ENCODE measurements around the gene BTG2. TPM values are rescaled to one million over a fixed set of nuclear protein-coding genes. Genes with fewer than 3 reads are reported as not detected.

BTG2 gene
- total and polyA plus RNA-seq, 2 donors (not counting 1 experiment from before 2014, with no cell fraction given): 9.8 to 26.3 TPM

DNA sequence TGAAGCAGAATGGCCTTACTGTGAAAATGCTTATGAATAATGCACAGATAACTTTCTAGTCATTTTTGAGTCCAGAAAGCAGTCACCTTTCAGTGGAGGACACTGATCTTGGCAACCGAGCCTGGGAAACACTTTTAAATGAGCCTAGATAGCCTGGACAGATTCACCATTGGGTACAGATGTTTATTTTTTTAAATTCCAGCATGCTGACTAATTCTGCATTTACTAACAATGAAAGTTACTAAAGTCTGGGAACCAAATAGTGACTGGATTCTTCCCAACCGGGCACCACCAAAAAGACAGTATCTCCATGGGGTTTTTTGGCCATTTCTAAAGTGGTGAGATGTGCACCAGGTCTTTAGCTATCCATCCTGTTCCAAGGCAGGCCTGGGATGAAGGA lies 48.9 kb downstream of the BTG2 start:
- H3K36me3 ChIP-seq (ENCODE audit: control insufficient read depth, insufficient read depth, low read length): no peaks in the 10 kb centered on the region
- H3K79me2 ChIP-seq (ENCODE audit: control insufficient read depth, insufficient read depth, low read length): no peaks in the 10 kb centered on the region
- DNase-seq (ENCODE audit: low read depth in 2 of 2): peak; percentile 50 to 89
- H3K4me3 ChIP-seq (replicated peaks in 1 of 4; ENCODE audit: control extremely low read depth in 1 of 4, insufficient read depth in 1 of 4, low read depth in 3 of 4, low read length in 4 of 4): no peak overlapping the region
- H3K9ac ChIP-seq (ENCODE audit: insufficient read depth, low read length): no peak overlapping the region
- peaks cover 9% of the 10 kb centered on the region for H3K4me1 ChIP-seq (ENCODE audit: control insufficient read depth, extremely low read depth, insufficient read depth, low read length)
- H3K4me2 ChIP-seq (ENCODE audit: extremely low read depth, insufficient read depth, low read length): no peak overlapping the region
- TF ChIP-seq CTCF (conservative IDR thresholded peaks at IDR 0.05 in 1 of 2, IDR thresholded peaks at IDR 0.05 in 1 of 2; ENCODE audit: low read depth in 1 of 2, low read length in 2 of 2) (no peak), EZH2 (IDR thresholded peaks at IDR 0.05; ENCODE audit: low read length, missing control alignments) (no peak)
- H2AFZ ChIP-seq (ENCODE audit: low read length): no peak overlapping the region
- H3K27me3 ChIP-seq (ENCODE audit: control insufficient read depth, insufficient read depth, low read length): peaks cover 21% of the 10 kb centered on the region
- no peak overlapping the region for H3K27ac ChIP-seq (ENCODE audit: insufficient read depth, low read length)
- no peaks in the 10 kb centered on the region for H3K9me3 ChIP-seq (ENCODE audit: control insufficient read depth, insufficient read depth, low read depth, low read length)
- no peaks in the 10 kb centered on the region for H4K20me1 ChIP-seq (ENCODE audit: control insufficient read depth, extremely low read depth, insufficient read depth, low read length)

GRCh38 chr1:203359010-203359571 lies 53.8 kb downstream of the BTG2 start:
- DNase-seq (ENCODE audit: low read depth in 2 of 2): peak; percentile 6 to 71
- H3K27me3 ChIP-seq (ENCODE audit: control insufficient read depth, insufficient read depth, low read length): peaks cover 34% of the 10 kb centered on the region
- no peak for TF ChIP-seq EZH2 (IDR thresholded peaks at IDR 0.05; ENCODE audit: low read length, missing control alignments)
- no peak for TF ChIP-seq CTCF (conservative IDR thresholded peaks at IDR 0.05 in 1 of 2, IDR thresholded peaks at IDR 0.05 in 1 of 2; ENCODE audit: low read depth in 1 of 2, low read length in 2 of 2)

More at GRCh38 chr1:203359010-203359571, 53.8 kb downstream of the BTG2 start:
- no peak overlapping the region for H2AFZ ChIP-seq (ENCODE audit: low read length)
- H3K9me3 ChIP-seq (ENCODE audit: control insufficient read depth, insufficient read depth, low read depth, low read length): no peaks in the 10 kb centered on the region
- H3K4me3 ChIP-seq (replicated peaks in 1 of 4; ENCODE audit: control extremely low read depth in 1 of 4, insufficient read depth in 1 of 4, low read depth in 3 of 4, low read length in 4 of 4): no peak overlapping the region
- no peaks in the 10 kb centered on the region for H3K79me2 ChIP-seq (ENCODE audit: control insufficient read depth, insufficient read depth, low read length)
- no peak overlapping the region for H3K27ac ChIP-seq (ENCODE audit: insufficient read depth, low read length)
- H3K4me2 ChIP-seq (ENCODE audit: extremely low read depth, insufficient read depth, low read length): no peak overlapping the region
- H3K4me1 ChIP-seq (ENCODE audit: control insufficient read depth, extremely low read depth, insufficient read depth, low read length): peaks cover 4% of the 10 kb centered on the region
- H3K9ac ChIP-seq (ENCODE audit: insufficient read depth, low read length): no peak overlapping the region
- H3K36me3 ChIP-seq (ENCODE audit: control insufficient read depth, insufficient read depth, low read length): no peaks in the 10 kb centered on the region
- H4K20me1 ChIP-seq (ENCODE audit: control insufficient read depth, extremely low read depth, insufficient read depth, low read length): no peaks in the 10 kb centered on the region

Other genes with a start within 250 kb of the BTG2 start
- gene MYOG, start 219.5 kb upstream of the BTG2 start, total RNA-seq: not detected in 2 replicates
- gene MYOG, start 219.5 kb upstream of the BTG2 start, polyA plus RNA-seq: 0.03 TPM in 1 of 2 replicates, not detected in the other
- gene ADORA1, start 177.8 kb upstream of the BTG2 start, total RNA-seq: 1.5 and 10.8 TPM in 2 replicates
- gene ADORA1, start 177.8 kb upstream of the BTG2 start, polyA plus RNA-seq: 1.3 and 6.1 TPM in 2 replicates
- 0.17 and 0.26 TPM in 2 replicates for gene MYBPH, start 129.7 kb upstream of the BTG2 start, total RNA-seq
- gene MYBPH, start 129.7 kb upstream of the BTG2 start, polyA plus RNA-seq: 0.71 and 5.5 TPM in 2 replicates
- gene CHI3L1, start 118.8 kb upstream of the BTG2 start, total RNA-seq: 3.0 and 17.5 TPM in 2 replicates
- 4.2 and 42.8 TPM in 2 replicates for gene CHI3L1, start 118.8 kb upstream of the BTG2 start, polyA plus RNA-seq
- not detected in 2 replicates for gene CHIT1, start 75.8 kb upstream of the BTG2 start, total RNA-seq
- not detected in 2 replicates for gene CHIT1, start 75.8 kb upstream of the BTG2 start, polyA plus RNA-seq
- 3.3 and 15.4 TPM in 2 replicates for gene FMOD, start 45.6 kb downstream of the BTG2 start, total RNA-seq
- gene FMOD, start 45.6 kb downstream of the BTG2 start, polyA plus RNA-seq: 2.9 and 9.0 TPM in 2 replicates
- 4.5 and 4.9 TPM in 2 replicates for gene PRELP, start 170.3 kb downstream of the BTG2 start, total RNA-seq
- gene PRELP, start 170.3 kb downstream of the BTG2 start, polyA plus RNA-seq: 2.8 and 13.9 TPM in 2 replicates
- not detected in 2 replicates for gene OPTC, start 188.6 kb downstream of the BTG2 start, total RNA-seq
- not detected in 2 replicates for gene OPTC, start 188.6 kb downstream of the BTG2 start, polyA plus RNA-seq